ENCODE data around the gene TRPT1. TPM values are rescaled to one million over a fixed set of nuclear protein-coding genes. Genes with fewer than 3 reads are reported as not detected.
A peak's percentile ranks its signal among the peaks of the same experiment; 100 is the strongest.

TRPT1 gene
- total RNA-seq, 1 experiment from 2014 or later = 26.3 TPM

DNA sequence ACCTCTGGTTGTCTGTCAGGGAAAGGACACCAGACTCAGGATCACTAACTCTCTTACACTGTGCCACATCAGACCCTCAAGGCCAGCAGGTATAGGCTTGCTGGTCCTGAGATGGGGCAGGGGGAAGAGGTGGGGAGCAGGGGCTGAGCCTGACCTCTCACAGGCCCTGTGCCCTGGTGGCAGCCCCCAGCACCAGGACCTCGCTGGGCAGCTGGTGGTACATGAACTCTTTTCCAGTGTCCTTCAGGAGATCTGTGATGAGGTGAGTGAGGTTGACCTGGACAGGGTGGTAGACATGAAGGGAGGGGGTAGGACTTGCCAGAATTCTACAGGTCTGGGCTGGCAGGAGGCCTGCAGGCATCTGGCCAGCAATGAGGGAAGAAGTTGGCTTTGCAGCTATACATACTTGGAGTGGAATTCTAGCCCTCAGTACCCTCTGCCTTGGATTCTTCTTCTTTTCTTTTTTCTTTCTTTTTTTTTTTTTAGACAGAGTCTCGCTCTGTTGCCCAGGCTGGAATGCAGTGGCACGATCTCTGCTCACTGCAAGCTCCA, 1.5 kb upstream of the TRPT1 start:
- DNase-seq = no peak
- no peaks in the 10 kb centered on the region for H3K27me3 ChIP-seq
- H3K36me3 ChIP-seq = peaks cover 3% of the 10 kb centered on the region; the same call in 1 of the 2 replicates
- no peaks in the 10 kb centered on the region for H3K9me3 ChIP-seq
- peak overlapping the region; percentile 90 for H3K4me3 ChIP-seq

DNA sequence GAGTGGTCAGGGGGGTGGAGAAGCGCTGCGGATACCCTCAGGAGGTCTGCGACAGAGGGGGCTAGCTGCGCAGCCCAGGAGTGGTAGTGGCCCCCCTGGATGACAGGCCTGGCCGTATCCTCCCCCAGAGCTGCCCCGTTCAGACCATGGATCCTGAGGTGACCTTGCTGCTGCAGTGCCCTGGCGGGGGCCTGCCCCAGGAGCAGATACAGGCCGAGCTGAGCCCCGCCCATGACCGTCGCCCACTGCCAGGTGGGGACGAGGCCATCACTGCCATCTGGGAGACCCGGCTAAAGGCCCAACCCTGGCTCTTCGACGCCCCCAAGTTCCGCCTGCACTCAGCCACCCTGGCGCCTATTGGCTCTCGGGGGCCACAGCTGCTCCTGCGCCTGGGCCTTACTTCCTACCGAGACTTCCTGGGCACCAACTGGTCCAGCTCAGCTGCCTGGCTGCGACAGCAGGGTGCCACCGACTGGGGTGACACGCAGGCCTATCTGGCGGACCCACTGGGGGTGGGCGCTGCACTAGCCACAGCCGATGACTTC, 593 bp upstream of the TRPT1 start:
- H3K36me3 ChIP-seq = peaks cover 3% of the 10 kb centered on the region; the same call in 1 of the 2 replicates
- DNase-seq = peak; percentile 52
- H3K4me3 ChIP-seq = peak overlapping the region; percentile 90
- no peaks in the 10 kb centered on the region for H3K9me3 ChIP-seq
- H3K27me3 ChIP-seq = no peaks in the 10 kb centered on the region

DNA sequence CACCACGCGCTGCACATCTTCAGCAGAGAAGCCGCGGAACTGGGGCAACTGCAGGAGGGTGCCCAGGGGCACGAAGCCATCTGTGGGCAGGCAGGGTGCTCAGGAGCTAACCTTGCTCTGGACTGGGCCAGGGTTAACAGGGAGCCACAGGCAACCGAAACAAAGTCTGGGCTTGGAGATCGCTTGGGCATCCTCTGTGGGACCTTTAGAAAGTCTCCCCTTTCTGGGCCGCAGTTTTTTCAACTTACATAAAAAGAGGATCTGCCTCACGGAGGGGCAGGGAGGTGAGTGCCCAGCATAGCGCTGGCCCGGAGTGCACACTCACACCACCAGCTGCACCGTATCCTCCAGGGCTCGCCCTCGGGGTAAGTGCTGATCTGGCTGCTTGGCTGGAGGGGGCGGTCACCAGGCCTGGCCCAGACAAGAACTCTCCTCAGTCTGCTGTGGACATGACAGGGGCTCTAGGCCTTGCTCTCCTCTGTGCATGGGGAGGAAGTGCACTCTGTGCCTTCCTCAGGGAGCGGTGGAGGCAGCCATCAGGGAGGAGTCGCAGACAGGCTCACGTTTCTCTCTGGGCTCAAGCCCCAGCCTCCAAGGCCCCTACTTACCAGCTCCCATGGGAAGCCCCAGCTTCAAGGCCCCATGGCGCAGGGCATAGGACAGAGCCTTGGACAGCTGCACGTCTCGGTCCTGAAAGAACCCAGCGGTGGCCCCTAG, 937 bp downstream of the TRPT1 start:
- Histone ChIP-seq H3K36me3 (peaks cover 10% of the 10 kb centered on the region), H3K9me3 (no peaks in the 10 kb centered on the region), H3K4me3 (peak overlapping the region; percentile 90), H3K27me3 (no peaks in the 10 kb centered on the region)
- no peak for DNase-seq

DNA sequence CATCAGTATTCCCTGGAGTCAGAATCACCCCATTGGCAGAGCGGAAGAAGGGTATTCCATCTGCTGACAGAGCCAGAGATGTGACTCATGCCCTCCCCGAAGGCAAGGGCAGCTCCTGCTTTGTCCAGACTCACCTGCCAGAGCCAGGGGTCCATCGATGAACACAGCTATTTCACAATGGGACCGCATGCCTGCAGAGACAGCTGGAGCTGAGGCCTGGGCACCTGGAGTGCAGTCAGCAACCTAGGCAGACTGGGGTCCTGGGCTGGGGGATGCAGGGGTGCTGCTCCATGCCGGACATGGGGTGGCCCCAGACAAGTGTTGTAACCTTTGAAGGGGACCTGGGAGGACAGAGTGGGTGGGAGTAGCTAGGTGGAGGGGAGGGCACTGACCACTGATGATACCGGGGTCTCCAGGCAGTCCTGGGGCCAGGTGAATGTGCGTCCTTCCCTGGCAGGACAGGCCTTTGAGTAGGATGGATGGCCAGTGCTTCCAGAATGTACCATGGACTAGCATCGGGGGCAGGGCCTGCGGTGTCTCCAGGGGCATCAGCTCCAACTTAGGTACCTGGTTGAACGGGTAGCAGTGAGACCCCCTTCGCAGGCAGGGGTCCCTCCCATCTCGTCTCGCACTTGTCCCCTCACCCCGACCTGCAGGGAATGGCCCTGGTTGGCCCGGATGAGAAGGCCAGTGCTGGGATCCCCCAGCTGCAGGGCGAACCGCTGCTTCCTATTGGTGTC, 1.7 kb downstream of the TRPT1 start:
- H3K27me3 ChIP-seq = no peaks in the 10 kb centered on the region
- no peak overlapping the region for H3K4me3 ChIP-seq
- no peak for DNase-seq
- peaks cover 10% of the 10 kb centered on the region for H3K36me3 ChIP-seq
- no peaks in the 10 kb centered on the region for H3K9me3 ChIP-seq

DNA sequence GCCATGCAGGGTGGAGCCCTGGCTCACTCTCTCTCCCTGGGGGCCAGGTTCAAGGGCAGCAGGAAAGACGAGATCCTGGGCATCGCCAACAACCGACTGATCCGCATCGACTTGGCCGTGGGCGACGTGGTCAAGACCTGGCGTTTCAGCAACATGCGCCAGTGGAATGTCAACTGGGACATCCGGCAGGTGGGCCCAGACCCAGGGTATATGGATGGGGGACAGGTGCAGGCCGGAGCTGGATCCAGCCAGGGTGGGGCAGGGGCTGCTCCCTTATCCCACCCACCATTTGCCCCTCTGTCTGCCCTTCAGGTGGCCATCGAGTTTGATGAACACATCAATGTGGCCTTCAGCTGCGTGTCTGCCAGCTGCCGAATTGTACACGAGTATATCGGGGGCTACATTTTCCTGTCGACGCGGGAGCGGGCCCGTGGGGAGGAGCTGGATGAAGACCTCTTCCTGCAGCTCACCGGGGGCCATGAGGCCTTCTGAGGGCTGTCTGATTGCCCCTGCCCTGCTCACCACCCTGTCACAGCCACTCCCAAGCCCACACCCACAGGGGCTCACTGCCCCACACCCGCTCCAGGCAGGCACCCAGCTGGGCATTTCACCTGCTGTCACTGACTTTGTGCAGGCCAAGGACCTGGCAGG, 2.9 kb downstream of the TRPT1 start:
- no peaks in the 10 kb centered on the region for H3K27me3 ChIP-seq
- no peak for DNase-seq
- H3K9me3 ChIP-seq = no peaks in the 10 kb centered on the region
- peaks cover 7% of the 10 kb centered on the region; the same call in 1 of the 2 replicates for H3K36me3 ChIP-seq
- no peak overlapping the region for H3K4me3 ChIP-seq

DNA sequence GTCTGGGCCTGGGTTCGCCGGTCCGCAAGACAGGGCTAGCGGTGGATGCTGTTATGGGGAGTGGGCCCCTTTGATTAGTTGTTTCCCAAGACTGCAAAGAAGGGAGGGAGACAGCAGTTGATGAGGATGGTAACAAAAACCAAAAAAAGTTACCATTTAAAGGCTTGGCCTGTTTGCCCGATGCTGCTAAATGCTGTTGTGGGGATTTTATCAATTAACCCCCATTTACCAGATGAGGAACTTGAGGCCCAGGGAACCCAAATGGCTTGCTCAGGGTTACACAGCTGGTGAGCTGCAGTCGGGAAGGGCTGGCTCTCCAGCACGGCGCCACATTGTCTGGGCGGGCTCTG, 3.4 kb downstream of the TRPT1 start:
- H3K36me3 ChIP-seq = peaks cover 7% of the 10 kb centered on the region; the same call in 1 of the 2 replicates

DNA sequence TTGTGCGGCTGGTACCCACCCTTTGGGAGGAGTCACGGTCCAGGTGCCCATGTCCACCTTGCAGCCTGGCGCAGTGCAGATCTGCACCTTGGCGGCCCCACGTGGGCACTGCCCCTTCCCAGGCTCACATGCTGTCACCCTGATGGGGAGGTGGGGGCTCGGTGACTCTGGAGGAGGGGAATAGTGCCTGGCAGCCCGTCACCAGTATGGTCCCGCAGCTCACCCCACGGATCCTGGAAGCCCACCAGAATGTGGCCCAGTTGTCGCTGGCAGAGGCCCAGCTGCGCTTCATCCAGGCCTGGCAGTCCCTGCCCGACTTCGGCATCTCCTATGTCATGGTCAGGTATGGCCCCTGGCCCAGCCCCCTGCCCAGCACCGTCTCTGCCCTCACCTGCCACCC, 5.2 kb downstream of the TRPT1 start:
- peaks cover 7% of the 10 kb centered on the region; the same call in 1 of the 2 replicates for H3K36me3 ChIP-seq
- no peak overlapping the region for H3K4me3 ChIP-seq
- no peak for DNase-seq
- H3K9me3 ChIP-seq = no peaks in the 10 kb centered on the region
- no peaks in the 10 kb centered on the region for H3K27me3 ChIP-seq

More for the DNA sequence above, 3.4 kb downstream of the TRPT1 start:
- no peak for DNase-seq
- no peaks in the 10 kb centered on the region for H3K27me3 ChIP-seq
- H3K9me3 ChIP-seq = no peaks in the 10 kb centered on the region
- H3K4me3 ChIP-seq = no peak overlapping the region

DNA sequence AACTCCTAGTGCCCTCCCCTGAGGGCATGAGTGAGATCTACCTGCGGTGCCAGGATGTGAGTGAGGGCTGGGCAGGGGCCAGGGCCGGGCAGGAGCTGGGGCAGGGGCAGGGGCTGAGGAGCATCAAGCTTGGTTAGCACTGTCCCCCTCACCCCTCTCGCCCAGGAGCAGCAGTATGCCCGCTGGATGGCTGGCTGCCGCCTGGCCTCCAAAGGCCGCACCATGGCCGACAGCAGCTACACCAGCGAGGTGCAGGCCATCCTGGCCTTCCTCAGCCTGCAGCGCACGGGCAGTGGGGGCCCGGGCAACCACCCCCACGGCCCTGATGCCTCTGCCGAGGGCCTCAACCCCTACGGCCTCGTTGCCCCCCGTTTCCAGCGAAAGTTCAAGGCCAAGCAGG, 5.7 kb downstream of the TRPT1 start:
- no peaks in the 10 kb centered on the region for H3K27me3 ChIP-seq
- no peaks in the 10 kb centered on the region for H3K9me3 ChIP-seq
- no peak overlapping the region for H3K4me3 ChIP-seq
- H3K36me3 ChIP-seq = peaks cover 7% of the 10 kb centered on the region; the same call in 1 of the 2 replicates
- DNase-seq = no peak

DNA sequence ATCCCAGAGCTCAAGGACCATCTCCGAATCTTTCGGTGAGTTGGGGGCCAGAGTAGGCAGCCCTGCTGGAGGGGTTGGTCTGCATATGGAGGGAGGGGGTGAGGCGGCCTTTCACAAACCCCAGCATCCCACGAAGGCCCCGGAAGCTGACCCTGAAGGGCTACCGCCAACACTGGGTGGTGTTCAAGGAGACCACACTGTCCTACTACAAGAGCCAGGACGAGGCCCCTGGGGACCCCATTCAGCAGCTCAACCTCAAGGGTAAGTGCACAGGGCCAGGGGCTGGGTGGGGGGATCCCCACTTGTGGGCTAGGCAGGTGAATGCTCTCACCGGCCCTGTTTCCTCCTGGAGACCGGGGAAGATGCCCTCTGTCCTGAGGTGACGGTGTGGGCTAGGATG, 6.2 kb downstream of the TRPT1 start:
- Histone ChIP-seq H3K36me3 (peaks cover 7% of the 10 kb centered on the region; the same call in 1 of the 2 replicates), H3K9me3 (no peaks in the 10 kb centered on the region), H3K4me3 (no peak overlapping the region), H3K27me3 (no peaks in the 10 kb centered on the region)
- DNase-seq = no peak

DNA sequence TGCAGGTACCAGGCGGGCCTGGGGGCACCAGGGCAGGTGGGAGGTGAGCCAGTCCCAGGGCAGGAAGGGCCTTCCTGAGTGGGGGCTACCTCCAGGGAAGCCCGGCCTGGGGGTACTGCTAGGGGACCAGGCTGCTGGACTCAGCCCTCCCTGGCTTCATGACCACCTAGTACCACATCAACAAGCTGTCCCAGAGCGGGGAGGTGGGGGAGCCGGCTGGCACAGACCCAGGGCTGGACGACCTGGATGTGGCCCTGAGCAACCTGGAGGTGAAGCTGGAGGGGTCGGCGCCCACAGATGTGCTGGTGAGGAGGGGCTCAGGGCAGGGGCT, 6.7 kb downstream of the TRPT1 start:
- Histone ChIP-seq H3K4me3 (no peak overlapping the region), H3K36me3 (peaks cover 7% of the 10 kb centered on the region; the same call in 1 of the 2 replicates), H3K9me3 (no peaks in the 10 kb centered on the region), H3K27me3 (no peaks in the 10 kb centered on the region)
- no peak for DNase-seq

DNA sequence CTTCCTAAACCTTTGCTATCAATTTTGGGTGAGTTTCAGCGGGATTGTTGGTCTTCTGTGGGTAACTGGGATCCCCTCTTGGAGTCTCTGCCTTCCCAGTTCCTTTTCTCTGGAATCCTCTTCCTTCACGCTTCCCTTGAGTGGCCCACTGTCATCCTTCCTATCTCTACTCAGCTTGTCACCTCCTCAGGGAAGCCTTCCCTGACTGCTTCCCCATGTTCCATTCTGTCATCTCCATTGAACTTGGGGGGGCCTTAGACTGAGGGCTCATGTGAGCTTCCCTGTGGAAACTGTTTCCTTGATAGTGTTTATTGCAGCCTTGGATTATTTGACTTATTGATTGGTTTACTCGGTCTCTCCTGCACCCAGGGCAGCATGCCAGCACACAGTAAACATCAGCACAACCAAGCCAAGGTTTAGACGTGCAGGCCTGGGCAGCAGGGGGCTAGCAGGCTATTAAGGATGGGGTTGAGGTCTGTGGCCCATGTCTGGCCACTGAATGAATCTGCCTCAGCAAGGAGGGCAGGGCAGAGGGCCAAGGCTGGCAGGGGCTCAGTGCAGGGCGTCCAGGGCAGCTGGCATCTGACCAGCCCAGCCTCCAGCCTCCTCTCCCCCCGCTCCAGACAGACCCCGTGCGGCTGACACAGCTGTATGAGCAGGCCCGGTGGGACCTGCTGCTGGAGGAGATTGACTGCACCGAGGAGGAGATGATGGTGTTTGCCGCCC, 7.2 kb downstream of the TRPT1 start:
- no peak for DNase-seq
- H3K36me3 ChIP-seq = peaks cover 7% of the 10 kb centered on the region; the same call in 1 of the 2 replicates
- H3K9me3 ChIP-seq = no peaks in the 10 kb centered on the region
- no peak overlapping the region for H3K4me3 ChIP-seq
- H3K27me3 ChIP-seq = no peaks in the 10 kb centered on the region

DNA sequence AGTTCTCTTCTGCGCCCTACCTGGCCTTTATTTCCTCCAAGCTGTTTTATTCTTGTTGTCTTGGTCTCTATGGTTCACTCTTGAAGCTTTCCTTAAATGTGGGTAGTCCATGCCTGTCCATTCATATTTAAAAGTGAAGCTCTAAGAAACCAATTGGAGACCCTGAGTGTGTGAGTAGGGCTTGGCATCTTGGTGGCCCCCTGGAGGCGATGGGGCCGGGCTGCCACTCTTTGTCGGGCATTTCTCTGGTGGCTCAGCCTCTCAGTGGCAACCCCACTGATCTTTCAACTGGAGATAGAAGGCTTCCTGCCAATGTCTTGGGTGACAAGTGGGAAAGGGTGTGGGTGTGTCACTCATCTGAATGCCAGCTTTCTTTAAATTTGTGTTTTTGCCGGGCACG, 9.1 kb downstream of the TRPT1 start:
- no peak for DNase-seq
- no peak overlapping the region for H3K4me3 ChIP-seq
- H3K27me3 ChIP-seq = no peaks in the 10 kb centered on the region
- no peaks in the 10 kb centered on the region for H3K9me3 ChIP-seq
- peaks cover 7% of the 10 kb centered on the region; the same call in 1 of the 2 replicates for H3K36me3 ChIP-seq

DNA sequence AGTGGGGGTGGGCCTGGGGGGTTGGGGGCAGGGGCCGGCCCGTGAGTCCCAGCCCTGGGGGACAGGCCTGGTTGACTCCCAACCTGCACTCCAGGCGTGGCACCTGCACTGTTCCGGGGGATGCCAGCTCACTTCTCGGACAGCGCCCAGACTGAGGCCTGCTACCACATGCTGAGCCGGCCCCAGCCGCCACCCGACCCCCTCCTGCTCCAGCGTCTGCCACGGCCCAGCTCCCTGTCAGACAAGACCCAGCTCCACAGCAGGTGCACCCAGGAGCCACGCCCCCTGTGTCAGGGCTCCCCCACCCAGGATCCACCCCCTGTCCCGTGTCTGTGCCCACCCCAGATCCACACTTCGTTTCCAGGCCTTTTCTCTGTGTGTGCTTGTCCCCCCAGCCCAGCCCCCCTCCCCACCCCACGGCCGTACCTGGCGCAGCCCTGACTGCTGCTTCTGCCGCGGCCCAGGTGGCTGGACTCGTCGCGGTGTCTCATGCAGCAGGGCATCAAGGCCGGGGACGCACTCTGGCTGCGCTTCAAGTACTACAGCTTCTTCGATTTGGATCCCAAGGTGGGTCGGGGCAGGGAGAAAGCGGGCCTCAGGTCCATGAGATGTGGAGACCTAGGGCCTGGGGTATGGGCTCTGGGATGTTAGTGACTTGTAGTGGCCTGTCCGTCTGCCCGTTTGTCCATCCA, 14.7 kb downstream of the TRPT1 start:
- Histone ChIP-seq H3K27me3 (no peaks in the 10 kb centered on the region), H3K4me3 (no peak overlapping the region), H3K9me3 (no peaks in the 10 kb centered on the region), H3K36me3 (peaks cover 9% of the 10 kb centered on the region)
- no peak for DNase-seq

DNA sequence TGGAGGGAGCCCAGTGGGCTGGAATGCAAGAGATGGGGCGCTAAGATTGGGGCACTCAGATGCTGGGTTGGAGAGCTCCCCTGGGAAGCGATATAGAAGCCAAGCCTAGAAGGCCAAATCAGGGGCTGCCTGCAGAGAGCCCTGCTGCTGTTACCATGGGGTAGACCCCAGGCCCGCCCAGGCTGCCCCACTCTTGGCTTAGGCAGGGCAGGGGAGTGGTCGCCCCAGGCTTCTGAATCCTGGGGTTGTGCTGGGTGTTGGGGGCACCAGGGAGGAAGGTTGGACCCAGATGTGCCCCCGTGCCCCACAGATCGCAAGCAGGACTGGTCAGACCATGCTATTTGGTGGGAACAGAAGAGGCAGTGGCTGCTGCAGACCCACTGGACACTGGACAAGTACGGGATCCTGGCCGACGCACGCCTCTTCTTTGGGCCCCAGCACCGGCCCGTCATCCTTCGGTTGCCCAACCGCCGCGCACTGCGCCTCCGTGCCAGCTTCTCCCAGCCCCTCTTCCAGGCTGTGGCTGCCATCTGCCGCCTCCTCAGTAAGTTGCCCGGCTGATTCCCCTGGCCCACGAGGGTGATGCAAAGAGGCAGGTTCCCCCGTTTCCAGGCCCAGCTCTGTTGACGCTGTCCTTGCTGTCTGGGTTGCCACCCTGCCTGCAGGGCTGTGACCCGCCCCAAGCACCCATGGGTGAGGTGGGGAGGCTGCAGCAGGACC, 15.5 kb downstream of the TRPT1 start:
- Histone ChIP-seq H3K36me3 (peaks cover 18% of the 10 kb centered on the region), H3K9me3 (no peaks in the 10 kb centered on the region), H3K27me3 (no peaks in the 10 kb centered on the region), H3K4me3 (no peak overlapping the region)
- no peak for DNase-seq

DNA sequence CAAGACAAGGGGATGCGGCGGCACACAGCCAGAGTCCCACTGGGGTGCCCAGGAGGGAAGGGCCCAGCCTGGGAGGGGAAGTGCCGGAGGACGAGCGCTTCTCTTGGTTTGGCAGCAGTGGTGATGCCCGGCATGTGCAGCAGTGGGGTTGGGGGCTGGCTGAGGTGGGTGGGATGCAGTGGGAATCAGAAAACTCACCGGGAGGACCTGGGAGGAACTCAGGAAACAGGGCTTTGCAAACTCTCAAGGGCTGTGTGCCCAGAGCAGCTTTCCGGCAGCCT, 16.5 kb downstream of the TRPT1 start:
- H3K27me3 ChIP-seq = no peaks in the 10 kb centered on the region
- no peak for DNase-seq
- no peak overlapping the region for H3K4me3 ChIP-seq
- peaks cover 27% of the 10 kb centered on the region for H3K36me3 ChIP-seq
- no peaks in the 10 kb centered on the region for H3K9me3 ChIP-seq

Data from MG63 (cell line).